Activated CD8-positive, alpha-beta T cell treated with anti-CD3 and anti-CD28 coated beads for 36 hours (primary cell): ENCODE results near the gene NLRP6. TPM values are rescaled to one million over a fixed set of nuclear protein-coding genes. Genes with fewer than 3 reads are reported as not detected.
A peak's percentile ranks its signal among the peaks of the same experiment; 100 is the strongest.
"Not testable (repeated sequence)": the region's sequence is repeated elsewhere in the genome, so short reads cannot be mapped to it uniquely, and the experiment has no call there.

ENCODE experiments used
- ATAC-seq: fragments of 200-7000 bp; cut with Tn5 transposase; one replicate; pipeline ENCODE4 v1.10.0; 2021; ENCODE audit warnings: mild to moderate bottlenecking, moderate library complexity
- CTCF ChIA-PET: fragments of 350-600 bp; sonication (Branson Sonifier 250); formaldehyde crosslinking; loops from one replicate; lab custom pipeline; 2021; ENCODE audit warnings: antibody characterized with exemption; lab: Charles Lee
- POLR2A ChIA-PET: fragments of 350-600 bp; sonication (Branson Sonifier 250); formaldehyde crosslinking; loops from one replicate; lab custom pipeline; 2021; ENCODE audit warnings: antibody characterized with exemption; lab: Charles Lee
- DNase-seq: peaks from one replicate; pipeline ENCODE4 v3.0.0-alpha.2; 2020
- H3K27ac Mint-ChIP-seq: one replicate; pipeline ENCODE4 v1.8.0; 2021; ENCODE audit warnings: mild to moderate bottlenecking, mixed read lengths
- H3K27me3 Mint-ChIP-seq: one replicate; pipeline ENCODE4 v1.8.0; 2021; ENCODE audit warnings: mixed read lengths
- H3K36me3 Mint-ChIP-seq: one replicate; pipeline ENCODE4 v1.8.0; 2021; ENCODE audit warnings: low read depth, mixed read lengths
- H3K4me1 Mint-ChIP-seq: one replicate; pipeline ENCODE4 v1.8.0; 2021; ENCODE audit warnings: low read depth, mixed read lengths
- H3K4me3 Mint-ChIP-seq: one replicate; pipeline ENCODE4 v1.8.0; 2021; ENCODE audit warnings: mild to moderate bottlenecking, moderate library complexity, mixed read lengths
- H3K9me3 Mint-ChIP-seq: one replicate; pipeline ENCODE4 v1.8.0; 2021; ENCODE audit warnings: mixed read lengths
- CTCF ChIP-seq: fragments of 200-600 bp; IDR thresholded peaks from one replicate; pipeline ENCODE4 v1.8.0; 2022; ENCODE audit warnings: antibody characterized with exemption, mild to moderate bottlenecking
- intact Hi-C: fragments of 100-400 bp; cut with micrococcal nuclease; formaldehyde crosslinking; loops from one replicate; pipeline ENCODE4 v1.10.0; 2022
- total RNA-seq, 2 experiments: library from RNA; stranded (reverse); gene quantifications; one replicate each; pipeline ENCODE4 v1.2.3, GENCODE V29; 2021

NLRP6 gene
- total RNA-seq, 2 experiments from 2014 or later: 3.3 to 3.4 TPM

- H3K27me3 Mint-ChIP-seq: no peaks in the 10 kb centered on the region
- DNase-seq (peak; percentile 78), ATAC-seq (peak; percentile 50)
- TF ChIP-seq CTCF: no peak
- CTCF ChIA-PET: interaction anchor here (0.8 to 3.5 kb wide), 8 partner anchors 9 to 182 kb away, joined by 3 to 31 read pairs (median 4); no protein-coding TSS in a partner anchor
- H3K4me3 Mint-ChIP-seq: peak overlapping the region; percentile 89
- peaks cover 3% of the 10 kb centered on the region for H3K9me3 Mint-ChIP-seq
- H3K36me3 Mint-ChIP-seq: no peaks in the 10 kb centered on the region
- intact Hi-C loops: loop anchor here (10.0 kb wide), 1 partner anchor 47 kb away; the partner anchor contains the start of gene IFITM1
- peak overlapping the region; percentile 98 for H3K27ac Mint-ChIP-seq
- POLR2A ChIA-PET: interaction anchor here (0.7 to 3.9 kb wide), 21 partner anchors 9 to 310 kb away, joined by 3 to 75 read pairs (median 4); partner anchors contain the start of genes BET1L, IFITM1, NLRP6 and PGGHG
- H3K4me1 Mint-ChIP-seq: peaks cover 37% of the 10 kb centered on the region
These were observed 10.7 kb upstream of the NLRP6 start for GRCh38 chr11:267491-267994.

- intact Hi-C loops: loop anchor here (10.0 kb wide), 1 partner anchor 46 kb away; the partner anchor contains the start of gene IFITM1
- POLR2A ChIA-PET: interaction anchor here (0.7 to 3.9 kb wide), 14 partner anchors 11 to 542 kb away, joined by 3 to 75 read pairs (median 6); partner anchors contain the start of genes NLRP6, PGGHG, PSMD13 and SIRT3
These were observed 9.5 kb upstream of the NLRP6 start for GRCh38 chr11:268716-269145.

GRCh38 chr11:269146-269890 is 8.9 kb upstream of the NLRP6 start:
- DNase-seq: peak; percentile 72
- ATAC-seq: peak; percentile 38
- POLR2A ChIA-PET: interaction anchor here (0.7 to 3.9 kb wide), 9 partner anchors 11 to 542 kb away, joined by 3 to 75 read pairs (median 4); partner anchors contain the start of genes NLRP6, PSMD13 and SIRT3
- Mint-ChIP-seq H3K4me3 (peak overlapping the region; percentile 89), H3K9me3 (peaks cover 3% of the 10 kb centered on the region), H3K27ac (peak overlapping the region; percentile 98), H3K27me3 (no peaks in the 10 kb centered on the region), H3K4me1 (peaks cover 37% of the 10 kb centered on the region), H3K36me3 (no peaks in the 10 kb centered on the region)
- peak; percentile 46 for TF ChIP-seq CTCF
- intact Hi-C loops: loop anchor here (10.0 kb wide), 1 partner anchor 45 kb away; the partner anchor contains the start of gene IFITM1
- CTCF ChIA-PET: interaction anchor here (1.3 to 2.9 kb wide), 2 partner anchors 8 to 12 kb away, joined by 3 to 14 read pairs; no protein-coding TSS in a partner anchor

More at GRCh38 chr11:268716-269145, 9.5 kb upstream of the NLRP6 start:
- CTCF ChIA-PET: interaction anchor here (1.2 to 2.9 kb wide), 3 partner anchors 9 to 12 kb away, joined by 3 to 14 read pairs (median 4); no protein-coding TSS in a partner anchor
- H3K27me3 Mint-ChIP-seq, H3K9me3 Mint-ChIP-seq, H3K36me3 Mint-ChIP-seq: not testable (repeated sequence)
- Mint-ChIP-seq H3K27ac (peak overlapping the region; percentile 98), H3K4me1 (peaks cover 37% of the 10 kb centered on the region), H3K4me3 (peak overlapping the region; percentile 89)
- ATAC-seq (peak; percentile 32), DNase-seq (peak; percentile 84)

GRCh38 chr11:270451-271318 is 7.5 kb upstream of the NLRP6 start:
- ATAC-seq: no peak
- peaks cover 3% of the 10 kb centered on the region for H3K9me3 Mint-ChIP-seq
- intact Hi-C loops: no loop called here
- no peak overlapping the region for H3K4me3 Mint-ChIP-seq
- H3K36me3 Mint-ChIP-seq: no peaks in the 10 kb centered on the region
- peaks cover 33% of the 10 kb centered on the region for H3K4me1 Mint-ChIP-seq
- CTCF ChIA-PET: interaction anchor here (1.0 kb wide), 1 partner anchor 33 kb away, joined by 3 read pairs; no protein-coding TSS in a partner anchor
- H3K27ac Mint-ChIP-seq: peak overlapping the region; percentile 98
- TF ChIP-seq CTCF: no peak
- POLR2A ChIA-PET: interaction anchor here (0.7 to 2.2 kb wide), 7 partner anchors 8 to 34 kb away, joined by 3 to 10 read pairs (median 4); partner anchors contain the start of gene PSMD13
- no peaks in the 10 kb centered on the region for H3K27me3 Mint-ChIP-seq
- DNase-seq: no peak
